ENCODE results near the gene USB1.

The USB1 gene

DNA sequence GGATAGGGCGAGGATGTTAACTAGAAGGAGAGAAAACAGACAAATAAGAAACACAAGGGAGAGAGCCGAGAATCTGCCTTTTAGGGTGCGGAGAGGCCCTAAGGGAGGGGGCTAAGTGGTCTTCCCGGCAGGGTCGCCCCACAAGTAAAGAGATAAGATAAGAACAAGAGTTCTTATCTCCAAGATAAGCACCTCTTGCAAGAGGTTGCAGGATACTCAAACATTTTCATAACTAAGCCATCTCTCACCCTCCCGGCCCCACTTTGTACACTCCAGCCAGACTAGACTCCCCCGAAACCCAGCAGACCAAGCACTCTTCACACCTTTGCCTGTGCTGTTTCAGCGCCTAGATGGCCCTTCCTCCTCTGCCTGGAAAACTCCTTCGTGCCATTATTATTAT is 15.0 kb upstream of the USB1 start:
- H3K4me3 ChIP-seq (ENCODE audit: low read depth, low read length), result no peak overlapping the region
- DNase-seq (ENCODE audit: low read depth), result no peak
- TF ChIP-seq, protein P1, sequence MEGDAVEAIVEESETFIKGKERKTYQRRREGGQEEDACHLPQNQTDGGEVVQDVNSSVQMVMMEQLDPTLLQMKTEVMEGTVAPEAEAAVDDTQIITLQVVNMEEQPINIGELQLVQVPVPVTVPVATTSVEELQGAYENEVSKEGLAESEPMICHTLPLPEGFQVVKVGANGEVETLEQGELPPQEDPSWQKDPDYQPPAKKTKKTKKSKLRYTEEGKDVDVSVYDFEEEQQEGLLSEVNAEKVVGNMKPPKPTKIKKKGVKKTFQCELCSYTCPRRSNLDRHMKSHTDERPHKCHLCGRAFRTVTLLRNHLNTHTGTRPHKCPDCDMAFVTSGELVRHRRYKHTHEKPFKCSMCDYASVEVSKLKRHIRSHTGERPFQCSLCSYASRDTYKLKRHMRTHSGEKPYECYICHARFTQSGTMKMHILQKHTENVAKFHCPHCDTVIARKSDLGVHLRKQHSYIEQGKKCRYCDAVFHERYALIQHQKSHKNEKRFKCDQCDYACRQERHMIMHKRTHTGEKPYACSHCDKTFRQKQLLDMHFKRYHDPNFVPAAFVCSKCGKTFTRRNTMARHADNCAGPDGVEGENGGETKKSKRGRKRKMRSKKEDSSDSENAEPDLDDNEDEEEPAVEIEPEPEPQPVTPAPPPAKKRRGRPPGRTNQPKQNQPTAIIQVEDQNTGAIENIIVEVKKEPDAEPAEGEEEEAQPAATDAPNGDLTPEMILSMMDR (conservative IDR thresholded peaks at IDR 0.05; ENCODE audit: low read depth, low read length), result no peak

DNA sequence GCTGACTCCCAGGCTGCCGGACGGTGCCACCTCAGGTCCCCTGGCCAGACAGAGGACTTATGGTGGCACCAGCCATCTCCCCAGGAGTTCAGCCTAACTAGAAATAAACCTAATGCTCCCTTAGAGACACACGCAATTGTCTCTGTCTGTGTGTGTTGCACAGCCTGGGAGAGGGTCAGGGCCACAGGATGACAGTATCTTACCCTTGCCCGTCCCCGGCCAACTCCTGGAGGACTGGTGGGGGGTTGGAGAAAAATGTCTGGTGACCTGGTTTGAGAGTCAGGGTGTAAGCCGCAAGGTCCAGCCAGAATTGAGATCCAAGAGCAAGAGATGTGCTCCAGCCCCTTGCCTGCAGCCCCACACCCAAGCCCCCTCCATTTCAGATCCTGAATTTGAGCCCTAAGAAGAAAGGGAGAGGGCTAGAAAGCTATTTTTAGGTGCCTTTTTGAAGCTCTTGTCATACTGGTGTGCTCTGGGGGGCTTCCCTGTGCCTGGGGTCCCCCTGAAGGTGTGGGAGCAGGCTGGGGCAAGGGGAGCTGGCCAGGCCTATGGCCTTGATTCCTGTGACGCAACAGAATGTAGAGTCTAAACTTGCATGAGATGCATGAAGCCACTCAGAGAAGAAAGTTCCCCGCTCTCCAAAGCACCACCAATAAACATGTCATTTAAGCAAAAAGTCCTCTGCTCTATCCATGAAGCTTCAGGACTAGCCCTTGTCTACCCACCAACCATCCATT is 13.6 kb upstream of the USB1 start:
- TF ChIP-seq, protein P1 (conservative IDR thresholded peaks at IDR 0.05; ENCODE audit: low read depth, low read length), result no peak
- H3K4me3 ChIP-seq (ENCODE audit: low read depth, low read length), result no peak overlapping the region
- no peak for DNase-seq (ENCODE audit: low read depth)

DNA sequence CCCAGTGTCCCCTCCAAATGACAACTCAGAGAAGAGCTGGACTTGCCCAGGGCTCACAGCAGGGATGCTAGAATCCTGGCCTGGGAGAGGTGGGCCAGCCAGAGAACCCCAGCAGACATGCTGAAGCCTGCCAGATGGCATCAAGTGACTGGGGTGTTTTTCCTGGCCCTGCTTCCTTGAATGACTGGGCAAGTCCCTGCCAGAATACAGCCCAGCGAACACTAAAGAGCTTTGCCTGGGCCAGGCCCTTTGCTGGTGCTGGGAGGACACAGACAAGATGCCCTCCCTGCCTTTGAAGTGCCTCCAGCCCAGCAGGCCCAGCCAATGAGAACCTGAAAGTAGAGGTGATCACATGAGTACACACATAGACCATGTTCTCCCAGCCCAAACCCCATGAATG is 12.3 kb upstream of the USB1 start:
- DNase-seq (ENCODE audit: low read depth), result no peak
- H3K4me3 ChIP-seq (ENCODE audit: low read depth, low read length), result no peak overlapping the region
- TF ChIP-seq, protein P1 (conservative IDR thresholded peaks at IDR 0.05; ENCODE audit: low read depth, low read length), result no peak

DNA sequence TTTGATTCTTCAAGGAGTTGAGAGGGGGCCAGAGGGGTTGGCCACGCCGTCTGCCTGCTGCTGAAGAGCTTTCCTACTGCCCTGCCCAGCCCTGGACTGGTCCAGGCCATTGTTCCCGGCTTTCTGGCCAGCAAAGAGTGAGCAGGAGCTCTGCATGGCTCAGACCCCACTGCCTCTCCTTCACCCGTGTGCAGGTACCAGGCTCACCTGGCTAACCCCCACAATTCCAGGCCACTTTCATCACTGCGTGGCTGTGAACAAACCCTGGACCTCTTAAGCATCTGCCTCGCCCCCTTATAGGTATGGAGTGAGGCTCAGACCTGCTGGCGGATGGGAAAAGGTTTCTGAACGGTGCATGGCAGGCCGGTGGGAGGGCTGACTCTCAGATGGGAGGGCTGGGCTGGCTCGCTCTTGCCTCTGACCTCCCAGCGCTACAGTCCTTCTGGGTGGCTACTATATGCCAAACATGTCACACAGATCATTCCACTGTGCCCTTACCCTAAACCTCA is 9.6 kb upstream of the USB1 start:
- TF ChIP-seq, protein P1 (conservative IDR thresholded peaks at IDR 0.05; ENCODE audit: low read depth, low read length), result no peak
- no peak overlapping the region for H3K4me3 ChIP-seq (ENCODE audit: low read depth, low read length)
- no peak for DNase-seq (ENCODE audit: low read depth)

DNA sequence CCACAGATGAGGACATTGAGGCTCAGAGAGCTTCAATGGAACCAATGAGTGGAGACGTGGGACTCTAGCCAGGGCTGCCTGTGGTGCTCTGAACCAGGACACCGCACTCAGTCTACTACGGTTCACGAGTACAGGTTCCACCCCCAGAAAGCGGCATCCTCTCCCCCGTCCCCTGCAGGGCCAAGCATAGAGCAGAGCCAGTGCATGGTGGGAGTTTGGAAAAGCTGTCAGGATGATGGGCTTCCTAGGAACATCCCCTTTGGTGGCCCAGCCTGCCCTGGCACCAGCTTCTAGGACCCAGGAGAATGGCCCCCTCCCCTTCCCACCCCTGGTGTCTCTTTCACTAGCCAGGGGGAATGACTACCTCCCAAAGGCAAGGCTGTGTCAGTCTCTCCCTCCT is 9.1 kb upstream of the USB1 start:
- TF ChIP-seq, protein P1 (conservative IDR thresholded peaks at IDR 0.05; ENCODE audit: low read depth, low read length), result no peak
- DNase-seq (ENCODE audit: low read depth), result no peak
- no peak overlapping the region for H3K4me3 ChIP-seq (ENCODE audit: low read depth, low read length)

DNA sequence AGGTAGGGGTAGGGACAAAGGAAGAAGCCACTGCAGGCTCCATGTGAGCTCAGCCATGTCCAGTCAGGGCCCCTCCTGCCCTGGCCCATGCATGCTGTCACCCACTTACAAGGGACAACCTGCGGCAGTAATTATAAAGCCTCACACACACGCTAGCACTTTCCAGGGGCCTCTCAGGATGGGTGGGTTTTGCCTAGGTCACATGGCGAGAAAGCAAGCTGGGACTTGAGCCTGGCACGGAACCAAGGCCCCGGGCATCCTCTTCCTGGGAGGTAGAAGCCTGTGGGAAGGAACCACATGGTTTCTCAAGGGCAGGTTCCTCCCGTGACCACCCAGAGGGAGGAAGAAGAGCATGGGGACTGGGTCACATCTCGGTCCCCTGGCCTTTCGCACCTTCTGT is 7.8 kb upstream of the USB1 start:
- no peak for DNase-seq (ENCODE audit: low read depth)
- TF ChIP-seq, protein P1 (conservative IDR thresholded peaks at IDR 0.05; ENCODE audit: low read depth, low read length), result no peak
- H3K4me3 ChIP-seq (ENCODE audit: low read depth, low read length), result no peak overlapping the region

DNA sequence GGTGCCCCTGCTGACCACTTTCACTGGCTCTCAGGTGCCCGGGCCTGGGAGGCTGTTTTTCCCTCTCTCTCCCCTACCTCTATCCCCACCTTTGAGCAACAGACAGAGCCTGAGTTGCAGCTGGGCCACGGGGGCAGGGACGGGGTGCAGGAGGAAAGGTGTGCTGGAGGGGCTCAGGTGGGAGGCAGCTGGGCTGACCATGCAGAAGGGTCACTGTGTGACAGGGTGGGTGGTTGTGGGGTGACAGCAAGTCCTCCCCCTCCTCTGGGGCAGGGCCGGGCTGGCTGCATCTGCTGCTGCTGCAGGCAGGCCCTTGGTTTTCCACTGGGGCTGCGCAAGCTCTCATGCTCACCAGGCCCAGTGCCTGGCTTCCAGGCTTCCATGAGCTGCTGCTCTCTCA is 7.3 kb upstream of the USB1 start:
- TF ChIP-seq, protein P1 (conservative IDR thresholded peaks at IDR 0.05; ENCODE audit: low read depth, low read length), result no peak
- no peak overlapping the region for H3K4me3 ChIP-seq (ENCODE audit: low read depth, low read length)
- DNase-seq (ENCODE audit: low read depth), result no peak

All from choroid plexus epithelial cell (primary cell).